GM12878 (cell line): ENCODE measurements around the gene LTA. TPM values are rescaled to one million over a fixed set of nuclear protein-coding genes. Genes with fewer than 3 reads are reported as not detected.

Experiments
- ATF2 ChIP-seq: IDR thresholded peaks from 2 replicates; pipeline ENCODE4 v1.6.1; 2012; ENCODE audit warnings: low read length, inconsistent platforms
- ATF7 ChIP-seq: fragments of 450-650 bp; IDR thresholded peaks from 2 replicates; pipeline ENCODE4 v1.6.1; 2016; ENCODE audit warnings: low read depth, mild to moderate bottlenecking
- DPF2 ChIP-seq: fragments of 450-650 bp; IDR thresholded peaks from 2 replicates; pipeline ENCODE4 v1.6.1; 2017; ENCODE audit warnings: mild to moderate bottlenecking
- FOXM1 ChIP-seq: IDR thresholded peaks from 2 replicates; pipeline ENCODE4 v1.6.1; 2012; ENCODE audit warnings: low read depth, mild to moderate bottlenecking, inconsistent platforms, low read length, moderate library complexity
- IRF4 ChIP-seq: IDR thresholded peaks from 2 replicates; pipeline ENCODE4 v1.6.1; 2011; ENCODE audit warnings: low read depth, low read length
- MLLT1 ChIP-seq: fragments of 450-650 bp; IDR thresholded peaks from 2 replicates; pipeline ENCODE4 v1.6.1; 2016; ENCODE audit warnings: mild to moderate bottlenecking
- MYC ChIP-seq: IDR thresholded peaks from 2 replicates; pipeline ENCODE4 v1.6.1; 2011; ENCODE audit warnings: mild to moderate bottlenecking, low read length, moderate library complexity, inconsistent platforms; ENCODE audit not compliant: insufficient read depth, insufficient replicate concordance, insufficient read length, severe bottlenecking
- NFXL1 ChIP-seq: fragments of 450-650 bp; IDR thresholded peaks from 2 replicates; pipeline ENCODE4 v1.6.1; 2017; ENCODE audit warnings: antibody characterized with exemption, mild to moderate bottlenecking, borderline replicate concordance
- NR2C1 ChIP-seq: fragments of 450-650 bp; IDR thresholded peaks from 2 replicates; pipeline ENCODE4 v1.6.1; 2017; ENCODE audit warnings: antibody characterized with exemption, mild to moderate bottlenecking, moderate library complexity
- PAX5 ChIP-seq: IDR thresholded peaks from 2 replicates; pipeline ENCODE4 v1.6.1; 2011; ENCODE audit warnings: low read depth, low read length, borderline replicate concordance
- POLR2AphosphoS2 ChIP-seq: IDR thresholded peaks from 2 replicates; pipeline ENCODE4 v1.6.1; 2011; ENCODE audit warnings: low read depth, mild to moderate bottlenecking, low read length, improper control_type of control experiment, moderate library complexity
- POU2F2 ChIP-seq: IDR thresholded peaks from 3 replicates; pipeline ENCODE4 v1.6.1; 2011; ENCODE audit warnings: low read depth, mild to moderate bottlenecking, low read length, borderline replicate concordance
- RELB ChIP-seq: fragments of 450-650 bp; IDR thresholded peaks from 2 replicates; pipeline ENCODE4 v1.6.1; 2017; ENCODE audit warnings: low read depth, mild to moderate bottlenecking, moderate library complexity
- SIN3A ChIP-seq: IDR thresholded peaks from 2 replicates; pipeline ENCODE4 v1.6.1; 2012; ENCODE audit warnings: low read depth, low read length, improper control_type of control experiment
- ZBTB33 ChIP-seq: fragments of 450-650 bp; IDR thresholded peaks from 2 replicates; pipeline ENCODE4 v1.6.1; 2017; ENCODE audit warnings: mild to moderate bottlenecking
- ZSCAN29 ChIP-seq: fragments of 450-650 bp; IDR thresholded peaks from 2 replicates; pipeline ENCODE4 v1.6.1; 2017; ENCODE audit warnings: mild to moderate bottlenecking, moderate library complexity
- polyA plus RNA-seq, 11 experiments: library from polyadenylated mRNA; depleted of rRNA in 4 of 11; unstranded in 6 of 11; stranded (reverse) in 5 of 11; fragments of >200 nt; fragmentation: Nextera tagmentation in 4 of 11; fragmentation: Illumina TruSeq in 1 of 11; extraction: Ambion mirVana in 4 of 11; extraction: Trizol in 1 of 11; gene quantifications; 1 replicate in 1 of 11; 2 replicates in 10 of 11; pipeline versions ENCODE4 v1.2.1 to v1.2.3, GENCODE V29; 2011 to 2016; ENCODE audit warnings: inconsistent platforms in 2 of 11, missing spikeins in 2 of 11, low read depth in 1 of 11
- total RNA-seq, 4 experiments: library from RNA; depleted of rRNA in 3 of 4; stranded (reverse); fragments of >200 nt in 3 of 4; fragmentation: Illumina TruSeq in 1 of 4; extraction: Trizol in 1 of 4; gene quantifications; 2 replicates each; pipeline versions ENCODE4 v1.2.1 to v1.2.3, GENCODE V29; 2013 to 2021
- TF ChIP-seq, protein P1 (sequence below): fragments of 450-650 bp; IDR thresholded peaks from 2 replicates; pipeline ENCODE4 v1.6.1; 2017; ENCODE audit warnings: borderline replicate concordance
- TF ChIP-seq, protein P2 (sequence below): IDR thresholded peaks from 2 replicates; pipeline ENCODE4 v1.6.1; 2012; ENCODE audit warnings: improper control_type of control experiment, low read depth, low read length; ENCODE audit not compliant: insufficient replicate concordance

Gene LTA
- total and polyA plus RNA-seq, 10 of the 15 experiments (the other 5 are each of a cell fraction or from before 2014, with no cell fraction given), result 27.5 to 100 (median 75.1) TPM

- no peak for TF ChIP-seq FOXM1
- TF ChIP-seq MLLT1, result no peak
- TF ChIP-seq DPF2, result no peak
- TF ChIP-seq, protein P1, sequence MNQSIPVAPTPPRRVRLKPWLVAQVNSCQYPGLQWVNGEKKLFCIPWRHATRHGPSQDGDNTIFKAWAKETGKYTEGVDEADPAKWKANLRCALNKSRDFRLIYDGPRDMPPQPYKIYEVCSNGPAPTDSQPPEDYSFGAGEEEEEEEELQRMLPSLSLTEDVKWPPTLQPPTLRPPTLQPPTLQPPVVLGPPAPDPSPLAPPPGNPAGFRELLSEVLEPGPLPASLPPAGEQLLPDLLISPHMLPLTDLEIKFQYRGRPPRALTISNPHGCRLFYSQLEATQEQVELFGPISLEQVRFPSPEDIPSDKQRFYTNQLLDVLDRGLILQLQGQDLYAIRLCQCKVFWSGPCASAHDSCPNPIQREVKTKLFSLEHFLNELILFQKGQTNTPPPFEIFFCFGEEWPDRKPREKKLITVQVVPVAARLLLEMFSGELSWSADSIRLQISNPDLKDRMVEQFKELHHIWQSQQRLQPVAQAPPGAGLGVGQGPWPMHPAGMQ, result no peak
- no peak for TF ChIP-seq PAX5
- no peak for TF ChIP-seq ATF7
- TF ChIP-seq ZBTB33, result no peak
- TF ChIP-seq MYC, result no peak
- TF ChIP-seq, protein P2, sequence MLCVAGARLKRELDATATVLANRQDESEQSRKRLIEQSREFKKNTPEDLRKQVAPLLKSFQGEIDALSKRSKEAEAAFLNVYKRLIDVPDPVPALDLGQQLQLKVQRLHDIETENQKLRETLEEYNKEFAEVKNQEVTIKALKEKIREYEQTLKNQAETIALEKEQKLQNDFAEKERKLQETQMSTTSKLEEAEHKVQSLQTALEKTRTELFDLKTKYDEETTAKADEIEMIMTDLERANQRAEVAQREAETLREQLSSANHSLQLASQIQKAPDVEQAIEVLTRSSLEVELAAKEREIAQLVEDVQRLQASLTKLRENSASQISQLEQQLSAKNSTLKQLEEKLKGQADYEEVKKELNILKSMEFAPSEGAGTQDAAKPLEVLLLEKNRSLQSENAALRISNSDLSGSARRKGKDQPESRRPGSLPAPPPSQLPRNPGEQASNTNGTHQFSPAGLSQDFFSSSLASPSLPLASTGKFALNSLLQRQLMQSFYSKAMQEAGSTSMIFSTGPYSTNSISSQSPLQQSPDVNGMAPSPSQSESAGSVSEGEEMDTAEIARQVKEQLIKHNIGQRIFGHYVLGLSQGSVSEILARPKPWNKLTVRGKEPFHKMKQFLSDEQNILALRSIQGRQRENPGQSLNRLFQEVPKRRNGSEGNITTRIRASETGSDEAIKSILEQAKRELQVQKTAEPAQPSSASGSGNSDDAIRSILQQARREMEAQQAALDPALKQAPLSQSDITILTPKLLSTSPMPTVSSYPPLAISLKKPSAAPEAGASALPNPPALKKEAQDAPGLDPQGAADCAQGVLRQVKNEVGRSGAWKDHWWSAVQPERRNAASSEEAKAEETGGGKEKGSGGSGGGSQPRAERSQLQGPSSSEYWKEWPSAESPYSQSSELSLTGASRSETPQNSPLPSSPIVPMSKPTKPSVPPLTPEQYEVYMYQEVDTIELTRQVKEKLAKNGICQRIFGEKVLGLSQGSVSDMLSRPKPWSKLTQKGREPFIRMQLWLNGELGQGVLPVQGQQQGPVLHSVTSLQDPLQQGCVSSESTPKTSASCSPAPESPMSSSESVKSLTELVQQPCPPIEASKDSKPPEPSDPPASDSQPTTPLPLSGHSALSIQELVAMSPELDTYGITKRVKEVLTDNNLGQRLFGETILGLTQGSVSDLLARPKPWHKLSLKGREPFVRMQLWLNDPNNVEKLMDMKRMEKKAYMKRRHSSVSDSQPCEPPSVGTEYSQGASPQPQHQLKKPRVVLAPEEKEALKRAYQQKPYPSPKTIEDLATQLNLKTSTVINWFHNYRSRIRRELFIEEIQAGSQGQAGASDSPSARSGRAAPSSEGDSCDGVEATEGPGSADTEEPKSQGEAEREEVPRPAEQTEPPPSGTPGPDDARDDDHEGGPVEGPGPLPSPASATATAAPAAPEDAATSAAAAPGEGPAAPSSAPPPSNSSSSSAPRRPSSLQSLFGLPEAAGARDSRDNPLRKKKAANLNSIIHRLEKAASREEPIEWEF, result no peak
- no peak for TF ChIP-seq NFXL1
- TF ChIP-seq POLR2AphosphoS2, result no peak
- TF ChIP-seq NR2C1, result no peak
- no peak for TF ChIP-seq SIN3A
- TF ChIP-seq ZSCAN29, result no peak
- TF ChIP-seq RELB, result no peak
- TF ChIP-seq ATF2, result no peak
- TF ChIP-seq POU2F2, result no peak
- TF ChIP-seq IRF4, result no peak
Measured at GRCh38 chr6:31585491-31585890, 13.4 kb downstream of the LTA start (continued).
